ENCODE measurements around the gene RRP1.

RRP1 gene

DNA sequence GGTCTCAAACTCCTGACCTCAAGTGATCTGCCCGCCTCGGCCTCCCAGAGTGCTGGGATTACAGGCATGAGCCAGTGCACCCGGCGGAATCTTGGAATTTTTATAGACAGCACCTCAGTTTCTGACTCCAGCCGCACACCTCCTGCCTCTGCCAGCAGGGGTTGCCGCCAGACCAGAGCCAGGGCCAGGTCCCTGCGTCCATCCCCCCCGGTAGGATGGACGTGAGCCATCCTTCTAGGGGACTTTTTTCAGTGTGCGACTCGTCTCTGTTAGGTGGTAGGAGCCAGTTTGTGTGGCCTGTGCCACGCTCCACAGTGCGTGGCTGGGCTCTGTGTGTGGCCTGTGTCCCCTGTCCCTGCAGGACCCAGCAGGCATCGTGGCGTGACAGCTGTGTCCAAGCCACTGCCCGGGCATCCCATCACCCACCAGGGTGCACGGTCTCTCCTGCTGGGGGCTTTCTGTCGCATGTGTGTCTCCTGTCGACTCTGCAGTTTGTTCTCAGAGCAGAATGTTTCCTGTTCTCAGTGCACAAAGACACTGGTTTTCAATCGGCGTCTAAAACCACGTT is 28.9 kb upstream of the RRP1 start:
- no peak overlapping the region for H3K27ac ChIP-seq (ENCODE audit: low read depth, low read length, severe bottlenecking)
- WGBS, 2 experiments (ENCODE audit: insufficient coverage in 2 of 2), result 95 to 99% methylated on average over 22 of the region's 22 CpGs

GRCh38 chr21:43761886-43762285 is 27.5 kb upstream of the RRP1 start:
- H3K27ac ChIP-seq (ENCODE audit: low read depth, low read length, severe bottlenecking), result no peak overlapping the region
- H3K4me3 ChIP-seq (ENCODE audit: extremely low read depth, insufficient read depth, low read length, poor library complexity, severe bottlenecking), result no peak overlapping the region
- H3K36me3 ChIP-seq (ENCODE audit: control insufficient read depth, insufficient read depth, low read length), result peaks cover 48% of the 10 kb centered on the region
- 94% methylated on average over 16 to 17 of the region's 18 CpGs for WGBS, 2 experiments (ENCODE audit: insufficient coverage in 2 of 2)
- H3K4me1 ChIP-seq (ENCODE audit: control insufficient read depth, insufficient read depth, low read length, poor library complexity, severe bottlenecking), result no peaks in the 10 kb centered on the region
- H3K9me3 ChIP-seq (ENCODE audit: control insufficient read depth, low read length), result peaks cover 7% of the 10 kb centered on the region

More for the DNA sequence above, 28.9 kb upstream of the RRP1 start:
- H3K4me3 ChIP-seq (ENCODE audit: extremely low read depth, insufficient read depth, low read length, poor library complexity, severe bottlenecking), result no peak overlapping the region
- H3K4me1 ChIP-seq (ENCODE audit: control insufficient read depth, insufficient read depth, low read length, poor library complexity, severe bottlenecking), result no peaks in the 10 kb centered on the region
- H3K9me3 ChIP-seq (ENCODE audit: control insufficient read depth, low read length), result peaks cover 7% of the 10 kb centered on the region
- H3K36me3 ChIP-seq (ENCODE audit: control insufficient read depth, insufficient read depth, low read length), result peaks cover 53% of the 10 kb centered on the region

- H3K36me3 ChIP-seq (ENCODE audit: control insufficient read depth, insufficient read depth, low read length), result peaks cover 43% of the 10 kb centered on the region
- no peak overlapping the region for H3K4me3 ChIP-seq (ENCODE audit: extremely low read depth, insufficient read depth, low read length, poor library complexity, severe bottlenecking)
- peaks cover 1% of the 10 kb centered on the region for H3K4me1 ChIP-seq (ENCODE audit: control insufficient read depth, insufficient read depth, low read length, poor library complexity, severe bottlenecking)
- H3K27ac ChIP-seq (ENCODE audit: low read depth, low read length, severe bottlenecking), result no peak overlapping the region
- peaks cover 7% of the 10 kb centered on the region for H3K9me3 ChIP-seq (ENCODE audit: control insufficient read depth, low read length)
- 94 to 98% methylated on average over 13 to 15 of the region's 15 CpGs for WGBS, 2 experiments (ENCODE audit: insufficient coverage in 2 of 2)
These were observed 26.9 kb upstream of the RRP1 start for GRCh38 chr21:43762303-43763128.

DNA sequence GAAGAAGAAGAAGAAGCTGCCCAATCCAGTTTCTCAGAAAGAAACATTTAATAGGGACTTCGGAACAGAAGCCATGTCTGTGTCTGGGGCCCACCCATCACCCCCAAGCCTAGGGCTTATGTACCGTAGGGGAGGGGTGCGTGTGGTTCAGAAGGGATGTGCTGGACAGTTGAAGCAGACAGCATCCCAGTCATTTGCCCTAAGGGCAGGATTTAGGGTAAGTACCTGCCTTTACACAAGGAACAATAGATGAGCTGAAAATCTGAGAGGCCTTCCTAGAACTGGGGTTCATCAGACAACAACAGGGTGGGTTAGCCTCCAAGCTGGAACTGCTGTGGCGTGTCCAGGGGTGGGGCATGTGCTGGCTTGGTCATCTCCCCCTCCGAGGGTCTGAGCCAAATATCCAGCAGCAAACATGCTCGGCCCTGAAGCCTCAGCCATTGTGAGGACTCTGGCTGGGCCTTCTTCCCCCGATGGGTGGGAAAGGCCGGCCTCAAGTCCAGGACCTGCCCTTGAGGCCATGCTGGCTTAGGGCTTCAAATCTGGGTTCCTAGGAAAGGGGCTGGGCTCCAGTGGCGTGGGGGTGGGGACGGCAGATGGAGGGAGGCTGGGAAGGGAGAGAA is 25.4 kb upstream of the RRP1 start:
- Histone ChIP-seq H3K36me3 (ENCODE audit: control insufficient read depth, insufficient read depth, low read length) (peaks cover 28% of the 10 kb centered on the region), H3K4me1 (ENCODE audit: control insufficient read depth, insufficient read depth, low read length, poor library complexity, severe bottlenecking) (peaks cover 16% of the 10 kb centered on the region), H3K4me3 (ENCODE audit: extremely low read depth, insufficient read depth, low read length, poor library complexity, severe bottlenecking) (no peak overlapping the region), H3K9me3 (ENCODE audit: control insufficient read depth, low read length) (peaks cover 7% of the 10 kb centered on the region), H3K27ac (ENCODE audit: low read depth, low read length, severe bottlenecking) (no peak overlapping the region)
- WGBS, 2 experiments (ENCODE audit: insufficient coverage in 2 of 2), result 96 to 98% methylated on average over 8 of the region's 10 CpGs

DNA sequence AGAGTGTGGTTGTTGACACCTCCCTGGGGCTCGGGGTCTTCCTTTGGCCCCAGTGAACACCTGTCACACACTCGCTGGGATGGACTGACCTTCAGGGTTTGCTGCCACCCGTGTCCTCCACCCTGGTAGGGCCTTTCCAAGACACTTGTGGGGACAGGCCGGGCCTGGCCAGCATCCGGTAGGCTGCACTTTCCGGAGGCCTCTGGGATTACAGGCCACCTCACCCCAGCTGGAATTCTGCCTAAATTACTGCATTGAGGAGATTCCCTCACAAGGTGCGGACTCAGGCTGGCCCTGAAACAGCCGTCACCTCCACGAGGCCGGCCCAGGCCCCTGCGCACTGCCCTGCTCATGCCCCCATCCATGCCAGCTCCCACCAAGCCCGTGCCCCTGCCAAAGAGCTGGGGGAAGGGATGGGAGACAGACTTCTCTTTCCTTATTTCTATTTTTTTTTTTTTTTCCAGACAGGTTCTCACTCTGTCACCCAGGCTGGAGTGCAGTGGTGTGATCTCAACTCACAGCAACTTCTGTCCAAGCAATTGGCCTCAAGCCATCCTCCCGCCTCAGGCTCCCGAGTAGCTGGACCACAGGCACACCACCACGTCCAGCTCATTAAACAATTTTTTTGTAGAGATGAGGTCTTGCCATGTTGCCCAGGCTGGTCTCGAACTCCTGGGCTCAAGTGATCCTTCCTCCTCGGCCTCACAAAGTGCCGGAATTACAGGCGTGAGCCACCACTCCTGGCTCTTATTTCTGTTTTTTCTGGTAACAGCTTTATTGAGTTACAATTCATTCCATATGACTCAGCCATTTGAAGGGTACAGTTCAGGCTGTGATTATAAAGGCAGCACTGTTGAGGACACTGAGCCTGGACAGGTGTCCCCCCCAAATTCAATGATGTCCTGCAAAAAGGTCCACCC is 24.5 kb upstream of the RRP1 start:
- no peak overlapping the region for H3K27ac ChIP-seq (ENCODE audit: low read depth, low read length, severe bottlenecking)
- H3K36me3 ChIP-seq (ENCODE audit: control insufficient read depth, insufficient read depth, low read length), result peaks cover 22% of the 10 kb centered on the region
- 91 to 94% methylated on average over 14 of the region's 19 CpGs for WGBS, 2 experiments (ENCODE audit: insufficient coverage in 2 of 2)
- peaks cover 7% of the 10 kb centered on the region for H3K9me3 ChIP-seq (ENCODE audit: control insufficient read depth, low read length)
- H3K4me3 ChIP-seq (ENCODE audit: extremely low read depth, insufficient read depth, low read length, poor library complexity, severe bottlenecking), result no peak overlapping the region
- peaks cover 17% of the 10 kb centered on the region for H3K4me1 ChIP-seq (ENCODE audit: control insufficient read depth, insufficient read depth, low read length, poor library complexity, severe bottlenecking)

GRCh38 chr21:43766734-43767497 is 22.5 kb upstream of the RRP1 start:
- WGBS, 2 experiments (ENCODE audit: insufficient coverage in 2 of 2), result 95% methylated on average over 33 of the region's 34 CpGs
- H3K36me3 ChIP-seq (ENCODE audit: control insufficient read depth, insufficient read depth, low read length), result peaks cover 15% of the 10 kb centered on the region
- H3K27ac ChIP-seq (ENCODE audit: low read depth, low read length, severe bottlenecking), result no peak overlapping the region
- H3K4me1 ChIP-seq (ENCODE audit: control insufficient read depth, insufficient read depth, low read length, poor library complexity, severe bottlenecking), result peaks cover 17% of the 10 kb centered on the region
- no peak overlapping the region for H3K4me3 ChIP-seq (ENCODE audit: extremely low read depth, insufficient read depth, low read length, poor library complexity, severe bottlenecking)
- H3K9me3 ChIP-seq (ENCODE audit: control insufficient read depth, low read length), result peaks cover 7% of the 10 kb centered on the region

DNA sequence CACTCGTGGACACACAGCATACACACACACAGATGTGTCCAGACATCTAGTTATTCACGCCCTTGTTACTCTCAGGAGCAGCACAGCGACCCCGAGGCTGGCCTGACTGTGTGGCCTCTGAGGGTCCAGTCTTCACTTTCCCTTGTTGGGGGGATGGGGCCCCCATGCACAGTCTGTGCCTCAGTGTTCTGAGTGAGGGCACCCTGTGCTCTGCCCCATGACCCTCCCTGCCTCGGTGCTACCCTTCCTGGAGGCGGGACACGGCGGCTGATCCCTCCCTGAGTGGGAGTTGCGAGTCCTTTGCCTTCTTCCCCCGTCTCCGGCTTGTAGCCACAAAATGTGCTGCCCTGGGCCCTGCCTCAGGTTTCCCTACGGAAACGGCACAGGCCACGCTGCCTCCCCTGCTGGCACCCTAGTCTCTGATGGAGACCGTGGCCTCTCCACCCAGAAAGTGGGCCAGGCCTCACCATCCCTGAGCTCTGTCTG is 21.8 kb upstream of the RRP1 start:
- Histone ChIP-seq H3K4me1 (ENCODE audit: control insufficient read depth, insufficient read depth, low read length, poor library complexity, severe bottlenecking) (peaks cover 17% of the 10 kb centered on the region), H3K36me3 (ENCODE audit: control insufficient read depth, insufficient read depth, low read length) (peaks cover 12% of the 10 kb centered on the region), H3K27ac (ENCODE audit: low read depth, low read length, severe bottlenecking) (peak overlapping the region; percentile 80), H3K9me3 (ENCODE audit: control insufficient read depth, low read length) (peaks cover 7% of the 10 kb centered on the region), H3K4me3 (ENCODE audit: extremely low read depth, insufficient read depth, low read length, poor library complexity, severe bottlenecking) (no peak overlapping the region)
- 96 to 97% methylated on average over 15 of the region's 15 CpGs for WGBS, 2 experiments (ENCODE audit: insufficient coverage in 2 of 2)

DNA sequence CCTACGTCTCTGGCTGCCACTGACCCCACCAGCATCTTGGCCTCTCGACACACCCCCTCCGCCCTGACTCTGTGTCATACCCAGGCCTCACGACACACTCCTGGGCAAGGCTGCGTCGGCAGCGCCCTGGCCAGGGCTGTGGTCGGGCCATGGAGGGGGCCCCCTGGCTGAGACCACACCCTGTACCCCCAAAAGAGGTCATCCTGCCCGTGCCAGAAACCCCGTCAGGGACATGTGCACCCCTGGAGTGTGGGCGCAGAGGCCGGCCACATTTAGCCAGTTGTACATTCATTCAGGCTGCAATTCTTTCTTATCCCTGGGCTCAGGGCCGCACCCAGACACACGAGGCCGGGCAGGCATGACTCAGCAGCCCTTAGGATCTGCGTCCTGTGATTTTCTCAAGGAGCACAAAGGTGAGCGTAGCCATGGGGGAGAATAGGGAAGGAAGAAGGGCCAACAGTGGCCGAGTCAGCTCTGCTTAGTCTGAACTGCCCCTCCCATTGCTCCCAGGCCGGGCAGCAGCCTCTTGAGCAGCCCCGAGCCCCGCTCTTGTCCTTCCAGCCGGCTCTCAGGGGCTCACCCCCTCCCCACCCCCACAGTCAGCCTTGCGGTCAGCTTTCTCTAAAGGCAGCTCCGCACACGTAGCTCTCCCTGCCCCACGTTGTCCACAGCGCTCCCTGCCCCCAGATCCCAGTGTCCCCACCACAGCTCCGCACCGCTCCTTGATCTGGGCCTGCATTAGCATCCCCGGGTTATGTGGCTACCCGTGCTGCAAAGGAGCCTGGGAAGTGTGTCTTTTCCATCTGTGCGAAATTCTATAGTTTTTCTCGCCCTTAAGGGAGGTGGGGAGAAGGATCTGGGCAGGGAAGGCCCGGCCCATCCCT is 21.2 kb upstream of the RRP1 start:
- Histone ChIP-seq H3K36me3 (ENCODE audit: control insufficient read depth, insufficient read depth, low read length) (peaks cover 12% of the 10 kb centered on the region), H3K4me3 (ENCODE audit: extremely low read depth, insufficient read depth, low read length, poor library complexity, severe bottlenecking) (no peak overlapping the region), H3K27ac (ENCODE audit: low read depth, low read length, severe bottlenecking) (peak overlapping the region; percentile 80), H3K9me3 (ENCODE audit: control insufficient read depth, low read length) (peaks cover 2% of the 10 kb centered on the region), H3K4me1 (ENCODE audit: control insufficient read depth, insufficient read depth, low read length, poor library complexity, severe bottlenecking) (peaks cover 17% of the 10 kb centered on the region)
- WGBS, 2 experiments (ENCODE audit: insufficient coverage in 2 of 2), result 77 to 86% methylated on average over 21 to 28 of the region's 34 CpGs

DNA sequence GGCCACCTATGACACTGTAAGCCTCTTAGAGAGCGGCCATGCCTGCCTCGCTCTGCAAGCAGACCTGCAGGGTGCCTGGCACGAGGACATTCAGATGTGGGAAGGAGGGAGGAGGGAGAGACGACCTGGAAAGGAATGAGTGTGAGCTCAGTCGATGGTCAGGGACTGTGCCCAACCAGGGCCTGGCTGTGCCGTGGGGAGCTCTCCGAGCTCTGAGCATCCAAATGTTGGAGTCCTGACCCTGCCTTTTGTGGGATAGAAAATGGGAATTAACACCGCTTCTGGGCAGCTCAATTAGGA is 20.6 kb upstream of the RRP1 start:
- Histone ChIP-seq H3K27ac (ENCODE audit: low read depth, low read length, severe bottlenecking) (peak overlapping the region; percentile 80), H3K4me1 (ENCODE audit: control insufficient read depth, insufficient read depth, low read length, poor library complexity, severe bottlenecking) (peaks cover 17% of the 10 kb centered on the region), H3K9me3 (ENCODE audit: control insufficient read depth, low read length) (no peaks in the 10 kb centered on the region), H3K4me3 (ENCODE audit: extremely low read depth, insufficient read depth, low read length, poor library complexity, severe bottlenecking) (no peak overlapping the region), H3K36me3 (ENCODE audit: control insufficient read depth, insufficient read depth, low read length) (peaks cover 16% of the 10 kb centered on the region)
- 62 to 70% methylated on average over 5 to 8 of the region's 8 CpGs for WGBS, 2 experiments (ENCODE audit: insufficient coverage in 2 of 2)
